GM19351 (cell line): ENCODE data around the gene GPC6.

Experiments used
- ATAC-seq: cut with Tn5 transposase; IDR thresholded peaks from one replicate; pipeline ENCODE4 v1.9.1; 2021; ENCODE audit warnings: mild to moderate bottlenecking, moderate library complexity; ENCODE audit not compliant: unreplicated experiment

The GPC6 gene

GRCh38 chr13:93368718-93369117 lies 142.1 kb downstream of the GPC6 start:
- no peak for ATAC-seq

- ATAC-seq = no peak
Observed at GRCh38 chr13:93372856-93373255, 146.2 kb downstream of the GPC6 start.

- no peak for ATAC-seq
Observed at GRCh38 chr13:93375491-93375890, 148.9 kb downstream of the GPC6 start.

GRCh38 chr13:93377196-93377595 lies 150.6 kb downstream of the GPC6 start:
- ATAC-seq = no peak

- no peak for ATAC-seq
Observed at GRCh38 chr13:93378184-93378583, 151.6 kb downstream of the GPC6 start.

GRCh38 chr13:93386116-93386515 lies 159.5 kb downstream of the GPC6 start:
- ATAC-seq = no peak

- ATAC-seq = no peak
Observed at GRCh38 chr13:93388701-93389100, 162.1 kb downstream of the GPC6 start.

- no peak for ATAC-seq
Observed at GRCh38 chr13:93397619-93398018, 171.0 kb downstream of the GPC6 start.

- no peak for ATAC-seq
Observed at GRCh38 chr13:93398167-93399035, 171.8 kb downstream of the GPC6 start.

GRCh38 chr13:93399212-93399611 lies 172.6 kb downstream of the GPC6 start:
- ATAC-seq = no peak

GRCh38 chr13:93406136-93406535 lies 179.5 kb downstream of the GPC6 start:
- ATAC-seq = no peak

GRCh38 chr13:93407551-93407950 lies 180.9 kb downstream of the GPC6 start:
- no peak for ATAC-seq

GRCh38 chr13:93409001-93409400 lies 182.4 kb downstream of the GPC6 start:
- ATAC-seq = no peak

GRCh38 chr13:93409816-93410215 lies 183.2 kb downstream of the GPC6 start:
- ATAC-seq = no peak

GRCh38 chr13:93411186-93411680 lies 184.6 kb downstream of the GPC6 start:
- no peak for ATAC-seq

- ATAC-seq = no peak
Observed at GRCh38 chr13:93412676-93413075, 186.1 kb downstream of the GPC6 start.

GRCh38 chr13:93413972-93414717 lies 187.5 kb downstream of the GPC6 start:
- no peak for ATAC-seq

- ATAC-seq = no peak
Observed at GRCh38 chr13:93416736-93417355, 190.2 kb downstream of the GPC6 start.

- ATAC-seq = no peak
Observed at GRCh38 chr13:93418398-93418797, 191.8 kb downstream of the GPC6 start.

GRCh38 chr13:93420206-93420605 lies 193.6 kb downstream of the GPC6 start:
- no peak for ATAC-seq

GRCh38 chr13:93420887-93421286 lies 194.3 kb downstream of the GPC6 start:
- no peak for ATAC-seq
